ENCODE data around the gene ZBTB20.

The ZBTB20 gene

DNA sequence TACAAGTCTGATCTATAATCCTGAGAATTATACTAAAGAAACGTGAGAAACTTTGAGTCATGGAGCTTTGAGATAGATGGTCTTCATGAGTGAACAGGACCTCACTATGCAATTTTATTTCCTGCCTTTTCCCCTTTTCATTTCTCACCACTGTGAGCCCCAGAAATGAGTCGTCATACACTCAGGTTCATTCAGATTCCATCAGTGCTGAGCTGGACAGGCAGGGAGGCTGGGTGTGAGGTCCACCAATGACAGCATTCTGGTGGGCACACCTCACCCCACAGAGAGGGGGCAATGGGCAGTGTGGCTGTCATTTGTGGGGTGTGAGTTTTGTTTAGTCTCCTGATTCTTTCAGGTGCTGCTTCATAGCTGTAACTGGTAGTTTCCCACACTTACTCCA is 836.4 kb downstream of the ZBTB20 start:
- Mint-ChIP-seq H3K27me3 (no peaks in the 10 kb centered on the region), H3K4me1 (peaks cover 40% of the 10 kb centered on the region)
- ATAC-seq (ENCODE audit: low read depth): no peak

DNA sequence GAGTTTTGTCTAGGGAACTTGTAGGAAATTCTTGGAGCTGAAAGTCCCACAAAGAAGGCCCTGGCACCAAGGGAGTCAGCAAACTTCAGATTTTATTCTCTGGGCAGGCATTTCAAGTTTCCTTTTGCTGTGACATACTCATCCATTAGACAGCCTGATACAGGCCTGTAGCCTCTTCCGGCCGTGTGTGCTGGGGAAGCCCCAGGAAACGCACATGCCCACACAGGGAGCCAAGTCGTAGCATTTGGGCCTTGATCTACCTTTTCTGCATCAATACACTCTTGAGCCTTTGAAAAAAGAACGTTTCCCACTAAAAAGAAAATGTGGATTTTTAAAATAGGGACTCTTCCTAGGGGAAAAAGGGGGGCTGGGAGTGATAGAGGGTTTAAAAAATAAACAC is 838.3 kb downstream of the ZBTB20 start:
- Mint-ChIP-seq H3K9me3 (no peaks in the 10 kb centered on the region), H3K4me3 (peak overlapping the region; percentile 75), H3K36me3 (peaks cover 5% of the 10 kb centered on the region), H3K27ac (peak overlapping the region; percentile 94), H3K27me3 (no peaks in the 10 kb centered on the region), H3K4me1 (peaks cover 44% of the 10 kb centered on the region)
- ATAC-seq (ENCODE audit: low read depth) (peak; percentile 88), DNase-seq (ENCODE audit: low spot score in 2 of 2) (peak; percentile 29 to 44)

More for the DNA sequence above, 836.4 kb downstream of the ZBTB20 start:
- Mint-ChIP-seq H3K9me3 (no peaks in the 10 kb centered on the region), H3K36me3 (peaks cover 10% of the 10 kb centered on the region), H3K27ac (peak overlapping the region; percentile 52), H3K4me3 (no peak overlapping the region)
- DNase-seq (ENCODE audit: low spot score in 2 of 2): no peak

DNA sequence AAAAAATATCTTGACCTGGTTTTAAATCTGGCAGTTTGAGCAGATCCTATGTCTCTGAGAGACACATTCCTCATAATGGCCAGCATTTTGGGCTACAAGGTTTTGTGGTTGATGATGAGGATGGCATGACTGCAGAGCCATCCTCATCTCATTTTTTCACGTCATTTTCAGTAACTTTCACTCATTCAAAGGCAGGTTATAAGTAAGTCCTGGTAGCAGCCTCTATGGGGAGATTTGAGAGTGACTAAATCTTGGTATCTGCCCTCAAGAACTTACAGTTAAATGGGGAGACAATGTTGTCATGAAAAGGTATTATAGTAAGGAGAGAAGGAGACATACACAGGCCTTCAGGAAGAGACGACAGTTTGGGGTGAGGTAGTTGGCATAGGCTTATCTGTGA is 838.7 kb downstream of the ZBTB20 start:
- H3K36me3 Mint-ChIP-seq: peaks cover 2% of the 10 kb centered on the region
- peak; percentile 12 for ATAC-seq (ENCODE audit: low read depth)
- peak overlapping the region; percentile 75 for H3K4me3 Mint-ChIP-seq
- H3K27me3 Mint-ChIP-seq: no peaks in the 10 kb centered on the region
- H3K4me1 Mint-ChIP-seq: peaks cover 41% of the 10 kb centered on the region
- H3K9me3 Mint-ChIP-seq: no peaks in the 10 kb centered on the region
- DNase-seq (ENCODE audit: low spot score in 2 of 2): no peak
- H3K27ac Mint-ChIP-seq: peak overlapping the region; percentile 94

DNA sequence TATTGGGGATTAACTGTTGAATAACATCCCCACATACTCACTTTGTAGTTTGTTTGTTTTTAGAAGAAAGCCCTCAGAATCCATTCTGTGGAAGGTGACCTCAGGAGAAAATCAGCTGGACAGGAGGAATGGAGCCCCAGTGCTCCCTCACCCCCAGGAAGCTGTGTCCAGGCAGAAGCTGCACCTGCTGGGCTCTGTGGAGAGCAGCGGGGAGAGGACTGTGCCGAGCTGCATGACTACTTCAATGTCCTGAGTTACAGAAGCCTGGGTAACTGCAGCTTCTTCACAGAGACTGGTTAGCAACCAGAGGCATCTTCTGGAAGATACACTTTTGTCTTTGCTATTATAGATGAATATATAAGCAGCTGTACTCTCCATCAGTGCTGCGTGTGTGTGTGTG is 839.3 kb downstream of the ZBTB20 start:
- peak overlapping the region; percentile 94 for H3K27ac Mint-ChIP-seq
- no peak for DNase-seq (ENCODE audit: low spot score in 2 of 2)
- peak overlapping the region; percentile 75 for H3K4me3 Mint-ChIP-seq
- no peaks in the 10 kb centered on the region for H3K9me3 Mint-ChIP-seq
- H3K36me3 Mint-ChIP-seq: peaks cover 2% of the 10 kb centered on the region
- peaks cover 41% of the 10 kb centered on the region for H3K4me1 Mint-ChIP-seq
- no peaks in the 10 kb centered on the region for H3K27me3 Mint-ChIP-seq
- peak; percentile 13 for ATAC-seq (ENCODE audit: low read depth)

DNA sequence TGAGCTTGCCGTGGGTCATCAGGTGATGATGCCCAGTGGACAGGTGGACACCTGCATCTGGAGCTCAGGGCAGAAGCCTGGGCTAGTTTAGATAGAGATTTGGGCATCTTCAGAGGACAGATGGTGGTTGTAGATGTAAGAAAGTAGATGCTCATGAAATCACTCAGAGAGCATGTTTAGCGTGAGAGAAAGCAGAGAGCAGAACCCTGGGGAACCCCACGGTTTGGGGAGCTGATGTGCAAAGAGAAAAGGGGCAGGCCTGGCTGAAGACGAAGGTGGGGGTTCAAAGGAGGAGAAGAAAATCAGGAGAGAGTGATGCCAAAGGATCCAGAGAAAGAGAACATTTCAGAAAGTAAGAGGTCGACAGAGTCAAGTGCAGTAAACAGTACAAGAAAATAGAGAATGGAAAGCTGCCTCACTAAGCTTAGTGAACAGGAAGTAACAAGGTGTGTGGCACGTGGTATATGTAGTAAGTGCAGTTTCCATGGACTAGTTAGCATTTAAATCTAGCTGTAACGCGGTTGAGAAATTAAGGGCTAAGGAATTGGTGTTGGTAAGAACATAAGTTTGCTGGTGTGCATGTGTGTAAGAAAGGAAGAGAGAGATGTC is 839.8 kb downstream of the ZBTB20 start:
- Mint-ChIP-seq H3K27ac (peak overlapping the region; percentile 94), H3K4me3 (peak overlapping the region; percentile 75), H3K36me3 (peaks cover 2% of the 10 kb centered on the region), H3K27me3 (no peaks in the 10 kb centered on the region), H3K9me3 (no peaks in the 10 kb centered on the region), H3K4me1 (peaks cover 41% of the 10 kb centered on the region)
- DNase-seq (ENCODE audit: low spot score in 2 of 2) (no peak), ATAC-seq (ENCODE audit: low read depth) (peak; percentile 73)

DNA sequence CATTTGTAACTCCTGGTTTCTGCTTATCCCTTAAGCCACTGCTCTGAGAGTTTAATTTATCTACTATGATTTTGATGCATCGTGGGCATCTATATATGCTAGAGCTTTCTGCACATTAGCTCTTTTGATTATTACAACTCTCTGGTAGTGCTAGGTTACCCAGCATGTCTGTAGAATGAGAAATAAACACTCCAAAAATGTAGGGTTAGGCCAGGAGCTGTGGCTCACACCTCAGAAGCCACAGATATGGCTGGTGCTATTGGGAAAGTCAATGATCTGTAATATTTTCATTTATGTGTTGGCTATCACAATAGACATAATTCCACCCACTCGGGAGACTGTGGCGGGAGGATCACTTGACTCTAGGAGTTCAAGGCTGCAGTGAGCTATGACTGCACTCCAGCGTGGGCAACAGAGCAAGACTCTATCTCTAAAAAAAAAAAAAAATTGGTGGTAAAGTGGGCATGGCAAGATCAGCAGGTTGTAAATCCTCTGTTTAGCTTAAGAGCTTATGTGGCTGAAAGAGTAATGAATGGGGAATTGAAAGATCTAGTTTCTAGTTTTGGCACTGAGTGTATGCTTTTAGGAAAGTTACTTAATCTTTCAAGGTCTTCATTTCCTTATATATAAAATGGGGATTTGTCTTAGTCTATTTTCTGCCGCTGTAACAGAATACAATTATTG is 847.0 kb downstream of the ZBTB20 start:
- Mint-ChIP-seq H3K27me3 (no peaks in the 10 kb centered on the region), H3K9me3 (no peaks in the 10 kb centered on the region), H3K4me1 (peaks cover 15% of the 10 kb centered on the region), H3K27ac (peak overlapping the region; percentile 43), H3K36me3 (no peaks in the 10 kb centered on the region), H3K4me3 (peak overlapping the region; percentile 11)
- DNase-seq (ENCODE audit: low spot score in 2 of 2) (no peak), ATAC-seq (ENCODE audit: low read depth) (peak; percentile 66)

DNA sequence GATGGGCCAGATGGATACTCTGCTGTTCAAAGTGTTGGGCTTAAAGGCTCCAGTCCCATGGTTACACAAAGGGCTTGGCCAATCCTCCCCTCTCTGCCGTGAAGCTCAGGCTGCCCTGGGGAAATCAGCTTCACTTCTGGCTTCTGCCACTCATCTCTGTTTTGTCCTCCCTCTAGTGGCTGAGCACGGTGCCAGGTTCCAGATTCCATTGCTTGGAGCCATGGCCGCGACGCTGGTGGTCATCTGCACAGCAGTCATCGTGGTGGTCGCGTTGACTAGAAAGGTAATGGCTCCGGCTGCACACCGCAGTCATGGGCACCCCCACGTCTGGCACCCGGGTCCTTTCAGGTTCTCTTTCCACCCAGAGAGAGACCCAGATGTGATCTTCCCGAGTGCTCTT is 847.7 kb downstream of the ZBTB20 start:
- Mint-ChIP-seq H3K36me3 (no peaks in the 10 kb centered on the region), H3K27ac (peak overlapping the region; percentile 14), H3K4me1 (peaks cover 15% of the 10 kb centered on the region), H3K9me3 (no peaks in the 10 kb centered on the region), H3K27me3 (no peaks in the 10 kb centered on the region), H3K4me3 (no peak overlapping the region)
- no peak for DNase-seq (ENCODE audit: low spot score in 2 of 2)
- ATAC-seq (ENCODE audit: low read depth): peak; percentile 86

DNA sequence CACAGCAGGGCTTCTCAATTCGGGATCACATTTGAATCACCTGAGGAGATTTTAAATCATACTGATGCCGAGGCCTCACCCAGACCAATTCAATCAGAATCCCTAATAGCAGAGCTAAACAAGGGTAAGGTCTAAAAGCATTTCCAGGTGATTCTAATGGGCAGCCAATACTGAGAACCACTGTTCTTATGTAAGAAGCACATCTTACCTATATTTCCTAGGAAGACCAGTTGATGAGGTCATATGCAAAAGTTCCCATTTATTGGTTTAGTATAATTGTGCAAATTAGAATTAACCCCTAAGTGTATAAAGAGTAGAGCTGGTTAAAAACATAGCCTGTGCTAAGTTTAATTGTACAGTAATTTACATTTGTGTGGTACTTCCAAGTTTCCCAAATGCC is 851.1 kb downstream of the ZBTB20 start:
- Mint-ChIP-seq H3K27me3 (no peaks in the 10 kb centered on the region), H3K36me3 (no peaks in the 10 kb centered on the region), H3K27ac (no peak overlapping the region), H3K4me1 (peaks cover 15% of the 10 kb centered on the region), H3K9me3 (no peaks in the 10 kb centered on the region), H3K4me3 (no peak overlapping the region)
- DNase-seq (ENCODE audit: low spot score in 2 of 2): no peak
- ATAC-seq (ENCODE audit: low read depth): no peak

DNA sequence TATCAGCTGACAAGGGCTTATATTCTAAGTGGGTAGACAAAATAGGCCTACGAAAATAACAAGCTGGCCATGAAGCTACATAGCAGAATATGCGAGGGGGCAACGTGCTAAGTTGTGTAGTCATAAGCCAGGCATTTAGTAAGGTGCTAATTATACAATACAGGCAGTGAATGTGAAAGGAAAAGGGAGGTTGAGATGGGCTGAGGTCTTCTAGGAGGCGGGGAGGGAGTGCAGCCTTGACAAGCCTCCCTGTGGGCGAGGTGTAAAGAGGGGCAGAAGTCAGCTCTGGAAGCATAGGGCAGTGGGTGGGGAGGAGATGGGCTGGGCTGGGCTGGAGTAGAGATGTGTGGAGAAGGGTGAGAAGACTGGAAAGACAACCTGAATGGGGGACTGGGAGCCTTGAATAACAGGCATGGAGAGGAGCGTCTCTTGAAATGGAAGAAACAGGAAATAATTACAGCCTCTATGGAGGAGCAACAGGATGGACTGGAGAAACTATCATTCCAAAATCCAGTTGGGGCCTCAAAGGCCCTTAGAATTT is 852.1 kb downstream of the ZBTB20 start:
- Mint-ChIP-seq H3K27ac (peak overlapping the region; percentile 36), H3K4me1 (peaks cover 15% of the 10 kb centered on the region), H3K36me3 (no peaks in the 10 kb centered on the region), H3K4me3 (no peak overlapping the region), H3K9me3 (no peaks in the 10 kb centered on the region), H3K27me3 (no peaks in the 10 kb centered on the region)
- no peak for DNase-seq (ENCODE audit: low spot score in 2 of 2)
- ATAC-seq (ENCODE audit: low read depth): no peak

DNA sequence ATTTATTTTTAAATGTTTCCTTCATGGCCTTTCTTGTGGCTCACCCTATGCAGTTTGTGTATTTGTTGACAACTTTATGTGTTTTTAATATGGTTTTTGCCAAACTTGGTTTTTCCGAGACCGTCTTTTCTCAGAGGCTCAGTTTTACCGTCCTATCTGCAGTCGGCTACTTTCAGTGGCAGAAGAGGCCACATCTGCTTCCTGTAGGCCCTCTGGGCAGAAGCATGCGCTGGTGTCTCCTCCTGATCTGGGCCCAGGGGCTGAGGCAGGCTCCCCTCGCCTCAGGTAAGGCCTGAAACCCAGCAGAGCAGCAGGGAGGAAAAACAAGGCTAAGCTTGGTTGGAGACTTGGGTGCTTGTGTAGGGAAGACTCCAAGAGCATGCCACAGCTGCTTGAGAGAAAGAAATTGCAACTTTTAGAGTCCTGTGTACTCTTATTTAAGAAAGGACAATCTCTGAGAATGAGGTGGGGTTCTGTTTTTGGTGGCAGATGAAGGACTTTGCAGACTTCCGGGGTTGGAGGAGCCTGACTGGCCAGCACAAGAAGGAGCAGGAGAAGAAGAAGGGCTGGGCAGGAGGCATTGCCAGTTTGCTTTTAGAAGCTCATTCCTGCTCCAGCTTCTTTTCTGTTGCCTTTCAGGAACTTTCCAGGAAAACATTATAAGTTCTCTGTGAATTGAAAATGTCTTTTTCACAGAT is 853.1 kb downstream of the ZBTB20 start, which contains the start of gene TIGIT:
Gene TIGIT, plus strand, starts transcription at position 191 of the 698 bp plus-strand sequence. Its CDS starts 34 bp downstream, at position 225.
- no peaks in the 10 kb centered on the region for H3K9me3 Mint-ChIP-seq
- H3K4me1 Mint-ChIP-seq: peaks cover 11% of the 10 kb centered on the region
- no peaks in the 10 kb centered on the region for H3K36me3 Mint-ChIP-seq
- peak within 1 kb of the TSS; percentile 99 for H3K27ac Mint-ChIP-seq
- no peak for DNase-seq (ENCODE audit: low spot score in 2 of 2)
- H3K27me3 Mint-ChIP-seq: no peaks in the 10 kb centered on the region
- no peak within 1 kb of the TSS for H3K4me3 Mint-ChIP-seq
- no peak for ATAC-seq (ENCODE audit: low read depth)

DNA sequence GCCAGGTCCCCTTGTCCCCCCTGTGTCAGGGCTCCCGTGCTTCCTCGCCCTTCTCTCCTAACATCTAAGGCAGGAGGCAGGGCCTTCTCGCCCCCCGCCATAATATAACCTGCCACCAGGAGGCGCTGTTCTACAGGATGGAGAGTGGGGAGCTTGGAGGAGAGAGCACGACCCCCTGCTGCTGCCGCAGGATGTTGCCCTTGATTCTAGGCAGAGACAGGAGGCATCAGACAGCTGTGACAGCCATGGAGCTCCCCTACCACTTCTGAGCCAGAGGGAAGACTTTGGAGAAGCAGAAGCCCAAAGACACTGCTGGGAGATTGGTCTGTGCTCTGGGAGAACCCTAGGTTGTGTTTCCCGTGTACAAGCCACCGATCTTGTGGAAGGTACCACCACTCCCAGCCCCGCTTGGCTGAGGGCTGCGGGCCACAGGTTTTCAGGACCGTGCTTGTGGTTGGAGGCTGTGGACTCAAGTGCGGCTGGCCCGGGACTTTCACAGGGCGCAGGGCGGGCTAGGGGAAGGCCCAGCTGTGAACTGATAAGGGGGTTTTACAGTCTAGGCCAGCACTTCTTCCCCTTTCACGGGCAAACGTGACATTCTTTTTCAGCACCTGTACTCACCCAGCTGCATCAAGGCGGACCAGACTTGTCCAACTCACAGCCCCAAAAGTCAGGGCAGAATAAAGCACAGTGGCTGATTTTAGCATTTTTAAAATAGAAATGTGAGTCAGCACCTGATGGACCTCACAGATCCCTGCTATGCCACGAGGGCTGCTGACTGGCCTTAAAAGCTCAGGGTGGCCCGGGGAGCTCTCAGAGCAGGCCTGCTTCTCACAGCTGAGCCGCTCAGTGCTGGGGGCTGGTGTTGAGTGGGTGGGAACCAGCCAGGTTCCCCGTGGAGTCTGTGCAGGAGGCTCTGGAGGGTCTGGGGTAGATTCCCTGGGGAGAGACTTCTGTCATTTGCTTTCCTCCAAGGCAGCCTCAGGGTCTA is 855.9 kb downstream of the ZBTB20 start:
- peak; percentile 94 to 97 for DNase-seq (ENCODE audit: low spot score in 2 of 2)
- Mint-ChIP-seq H3K4me3 (peak overlapping the region; percentile 77), H3K9me3 (no peaks in the 10 kb centered on the region), H3K27ac (peak overlapping the region; percentile 99), H3K27me3 (no peaks in the 10 kb centered on the region), H3K4me1 (peaks cover 13% of the 10 kb centered on the region), H3K36me3 (no peaks in the 10 kb centered on the region)
- ATAC-seq (ENCODE audit: low read depth): peak; percentile 86

DNA sequence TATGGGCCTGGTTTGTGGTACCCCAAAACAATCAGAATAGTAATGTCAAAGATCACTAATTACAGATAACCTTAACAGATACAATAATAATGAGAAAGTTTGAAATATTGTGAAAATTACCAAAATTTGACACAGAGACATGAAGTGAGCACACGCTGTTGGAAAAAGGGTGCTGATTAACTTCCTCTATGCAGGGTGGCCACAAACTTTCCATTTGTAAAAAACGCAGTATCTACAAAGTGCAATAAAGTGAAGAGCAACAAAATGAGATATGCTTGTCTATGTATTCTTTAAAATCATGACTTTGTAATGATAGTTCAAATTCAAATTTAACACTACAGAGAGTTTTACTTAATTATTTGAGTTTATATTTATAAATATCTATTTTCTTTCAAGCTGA is 860.8 kb downstream of the ZBTB20 start:
- peaks cover 20% of the 10 kb centered on the region for H3K4me1 Mint-ChIP-seq
- peaks cover 1% of the 10 kb centered on the region for H3K9me3 Mint-ChIP-seq
- H3K27ac Mint-ChIP-seq: peak overlapping the region; percentile 95
- peak overlapping the region; percentile 70 for H3K4me3 Mint-ChIP-seq
- DNase-seq (ENCODE audit: low spot score in 2 of 2): no peak
- ATAC-seq (ENCODE audit: low read depth): no peak
- H3K36me3 Mint-ChIP-seq: no peaks in the 10 kb centered on the region
- no peaks in the 10 kb centered on the region for H3K27me3 Mint-ChIP-seq

DNA sequence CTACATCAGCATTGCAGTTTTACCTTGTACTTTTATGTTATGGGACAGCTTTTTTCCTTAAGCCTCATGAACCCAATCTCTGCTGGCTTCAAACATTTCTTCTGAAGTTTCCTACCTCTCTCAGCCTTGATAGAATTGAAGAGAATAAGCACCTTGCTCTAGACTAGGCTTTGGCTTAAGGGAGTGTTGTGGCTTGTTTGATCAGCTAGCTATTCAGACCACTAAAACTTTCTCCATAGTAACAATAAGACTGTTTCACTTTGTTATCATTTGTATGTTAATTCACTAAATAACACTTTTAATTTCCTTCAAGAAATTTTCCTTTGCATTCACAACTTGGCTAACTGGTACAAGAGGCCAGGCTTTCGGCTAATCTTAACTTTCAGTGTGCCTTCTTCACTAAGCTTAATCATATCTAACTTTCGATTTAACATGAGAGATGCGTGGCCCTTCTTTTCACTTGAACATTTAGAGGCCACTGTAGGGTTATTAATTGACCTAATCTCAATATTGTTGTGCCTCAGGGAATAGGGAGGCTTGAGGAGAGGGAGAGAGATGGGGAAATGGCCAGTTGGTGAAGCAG is 861.3 kb downstream of the ZBTB20 start:
- peaks cover 15% of the 10 kb centered on the region for H3K4me1 Mint-ChIP-seq
- peaks cover 1% of the 10 kb centered on the region for H3K9me3 Mint-ChIP-seq
- H3K36me3 Mint-ChIP-seq: no peaks in the 10 kb centered on the region
- no peaks in the 10 kb centered on the region for H3K27me3 Mint-ChIP-seq
- H3K27ac Mint-ChIP-seq: peak overlapping the region; percentile 95
- H3K4me3 Mint-ChIP-seq: peak overlapping the region; percentile 70
- ATAC-seq (ENCODE audit: low read depth): peak; percentile 22
- DNase-seq (ENCODE audit: low spot score in 2 of 2): no peak
